ENCODE data around the gene PLBD1.

PLBD1 gene

GRCh38 chr12:14564336-14564959, 3.2 kb downstream of the PLBD1 start:
- no peak for DNase-seq (ENCODE audit: low spot score)
- FAIRE-seq = no peak

- FAIRE-seq (no peak), DNase-seq (ENCODE audit: low spot score) (no peak)
Measured at GRCh38 chr12:14563046-14563445, 4.6 kb downstream of the PLBD1 start.

DNA sequence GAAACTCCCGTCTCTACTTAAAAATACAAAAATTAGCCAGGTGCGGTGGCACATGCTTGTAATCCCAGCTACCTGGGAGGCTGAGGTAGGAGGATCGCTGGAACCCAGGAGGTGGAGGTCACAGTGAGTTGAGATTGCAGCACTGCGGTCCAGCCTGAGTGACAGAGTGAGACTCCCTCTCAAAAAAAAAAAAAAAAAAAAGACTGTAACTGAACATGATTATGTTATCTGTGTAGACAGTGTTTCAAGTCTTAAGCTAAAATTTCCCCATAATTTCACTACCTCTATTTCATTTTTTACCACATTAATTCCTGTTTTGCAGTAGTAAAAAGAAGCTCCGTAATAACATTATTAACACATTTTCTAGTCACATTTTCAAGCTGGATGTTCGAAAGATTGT, 5.4 kb downstream of the PLBD1 start:
- DNase-seq (ENCODE audit: low spot score) (no peak), FAIRE-seq (no peak)

GRCh38 chr12:14561677-14562238, 5.9 kb downstream of the PLBD1 start:
- no peak for DNase-seq (ENCODE audit: low spot score)
- FAIRE-seq = no peak

GRCh38 chr12:14560904-14561574, 6.6 kb downstream of the PLBD1 start:
- DNase-seq (ENCODE audit: low spot score) (no peak), FAIRE-seq (no peak)

DNA sequence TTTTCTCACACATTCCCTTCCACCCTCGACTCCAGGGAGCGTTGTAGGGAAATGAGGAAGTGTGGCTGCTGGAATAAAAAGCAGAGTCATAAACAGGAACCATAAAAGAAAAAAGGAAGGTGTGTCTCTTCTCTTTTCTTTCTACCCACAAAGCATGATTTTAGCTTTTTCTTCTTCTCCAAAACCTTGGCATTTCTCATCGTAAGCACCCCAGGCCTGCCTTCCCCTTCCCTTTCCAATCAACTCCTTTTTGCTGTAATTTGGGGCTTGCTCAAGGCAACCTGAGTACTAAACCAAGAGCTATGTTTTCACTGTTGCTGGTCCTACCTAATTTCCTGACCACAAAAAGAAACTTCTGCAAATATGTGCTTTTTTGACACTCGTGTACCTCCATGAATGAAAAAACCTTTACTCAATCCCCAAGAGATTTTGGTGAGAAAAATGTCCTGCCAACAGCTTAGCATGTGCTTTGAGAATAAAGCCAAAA, 9.2 kb downstream of the PLBD1 start:
- DNase-seq (ENCODE audit: low spot score) (no peak), FAIRE-seq (no peak)

- no peak for FAIRE-seq
- no peak for DNase-seq (ENCODE audit: low spot score)
Measured at GRCh38 chr12:14557966-14558365, 9.7 kb downstream of the PLBD1 start.

DNA sequence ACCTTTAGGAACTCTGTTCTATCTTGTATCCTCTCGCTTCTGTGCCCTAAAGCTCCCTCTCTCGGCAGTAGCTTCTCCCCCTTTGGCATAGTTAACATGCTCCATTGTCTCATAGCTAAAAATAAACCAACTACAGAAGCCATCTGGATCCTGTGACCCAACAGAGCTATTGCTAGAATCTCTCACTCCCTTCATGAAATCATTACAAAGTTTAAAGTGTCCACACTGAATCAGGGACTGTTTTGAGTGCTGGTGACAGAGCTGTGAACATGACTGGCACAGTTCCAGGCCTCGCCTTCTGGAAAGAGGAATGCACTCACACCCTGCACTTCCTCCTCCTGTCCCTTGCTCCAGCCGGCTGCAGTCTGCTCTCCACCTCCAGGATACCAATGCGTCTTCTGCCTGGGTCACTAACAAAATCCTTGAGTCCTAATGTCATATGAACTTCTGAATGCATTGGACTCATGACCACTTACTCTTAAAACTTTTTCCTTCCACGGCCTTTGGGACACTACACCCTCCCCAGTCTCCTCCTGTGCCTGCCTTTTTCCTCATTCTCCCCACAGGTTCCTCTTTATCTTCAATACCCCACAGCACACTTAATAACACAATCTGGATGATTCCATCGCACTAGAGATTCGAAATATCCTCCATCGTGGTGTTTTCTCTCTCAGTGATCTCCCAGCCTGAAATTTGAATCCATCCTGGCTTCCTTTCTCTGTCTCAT, 13.2 kb downstream of the PLBD1 start:
- DNase-seq (ENCODE audit: low spot score) = peak; percentile 68
- FAIRE-seq = peak; percentile 65

- no peak for FAIRE-seq
- DNase-seq (ENCODE audit: low spot score) = no peak
Measured at GRCh38 chr12:14548609-14549008, 19.1 kb downstream of the PLBD1 start.

GRCh38 chr12:14547571-14547970, 20.1 kb downstream of the PLBD1 start:
- FAIRE-seq (peak; percentile 20), DNase-seq (ENCODE audit: low spot score) (no peak)

DNA sequence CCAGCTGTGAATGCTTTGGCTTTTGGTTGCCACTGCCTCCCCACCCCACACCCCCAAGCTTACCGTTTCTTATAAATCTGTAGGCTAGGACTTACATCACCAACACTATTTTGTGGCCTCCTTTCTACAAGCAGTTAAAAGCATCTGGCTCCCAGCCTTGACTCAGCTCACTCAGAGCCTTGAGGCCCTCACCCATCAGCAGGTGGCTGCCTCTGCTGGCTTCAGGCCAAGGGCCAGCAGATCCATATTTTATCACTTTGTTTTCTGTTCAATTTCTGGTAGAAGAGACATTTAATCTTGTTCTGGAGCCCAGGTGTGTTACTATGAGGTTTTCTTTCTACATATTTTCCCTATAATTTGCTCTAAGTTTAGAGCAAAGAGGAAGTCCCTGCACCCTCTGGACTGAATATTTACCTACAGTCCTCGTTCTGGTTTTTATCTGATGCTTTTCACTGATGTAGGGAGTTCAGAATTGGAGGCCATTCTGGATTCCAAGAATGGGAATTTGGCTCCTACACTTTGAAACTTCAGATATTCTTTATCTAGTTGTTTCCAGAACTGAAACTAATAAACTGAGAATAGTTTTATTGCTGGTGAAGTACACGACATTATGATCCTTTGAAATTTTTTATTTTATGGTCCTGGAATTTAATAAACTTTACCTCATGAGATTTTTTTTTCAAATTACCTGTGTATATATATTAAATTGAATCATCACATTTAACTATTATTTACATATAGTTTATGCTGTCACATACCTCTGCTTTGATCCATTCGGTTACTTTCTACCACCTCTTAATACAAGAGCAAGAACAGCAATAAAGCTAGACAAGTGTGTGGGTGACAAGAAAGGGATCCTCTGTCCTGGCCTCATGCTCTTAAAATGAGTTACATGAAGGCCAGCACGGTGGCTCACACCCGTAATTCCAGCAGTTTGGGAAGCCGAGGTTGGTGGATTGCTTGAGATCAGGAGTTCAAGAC, 22.2 kb downstream of the PLBD1 start:
- no peak for FAIRE-seq
- DNase-seq (ENCODE audit: low spot score) = no peak

DNA sequence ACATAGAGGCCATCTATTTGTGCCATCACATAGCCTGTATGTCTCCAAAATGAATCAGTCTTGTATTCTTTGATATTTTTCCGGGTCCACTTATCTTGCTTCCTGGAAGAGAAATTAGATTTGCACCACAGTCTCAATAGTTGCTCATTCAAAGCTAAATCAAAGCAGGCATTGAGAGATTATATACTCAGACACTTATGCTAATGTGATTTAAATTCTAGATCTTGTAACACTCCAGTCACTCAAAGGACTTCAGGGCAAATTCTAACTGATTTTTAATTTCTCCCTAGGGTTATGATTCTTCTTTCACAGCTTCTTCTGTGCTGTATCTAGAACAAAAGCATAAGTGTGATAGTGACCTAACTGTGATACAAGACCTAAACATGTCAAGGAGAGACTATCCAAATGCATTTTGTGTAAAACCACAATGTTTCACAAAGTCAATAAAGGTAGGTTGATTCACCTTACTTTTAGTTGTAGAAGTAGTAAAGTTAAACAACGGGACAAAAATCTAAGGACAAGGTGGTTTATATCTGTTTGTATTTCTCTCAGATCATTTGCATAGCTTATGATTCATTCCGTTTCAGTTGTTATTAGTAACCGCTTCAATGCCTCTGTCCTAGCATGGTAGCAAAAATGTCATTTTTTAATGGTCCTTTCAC, 26.8 kb downstream of the PLBD1 start:
- DNase-seq (ENCODE audit: low spot score) (no peak), FAIRE-seq (peak; percentile 20)

DNA sequence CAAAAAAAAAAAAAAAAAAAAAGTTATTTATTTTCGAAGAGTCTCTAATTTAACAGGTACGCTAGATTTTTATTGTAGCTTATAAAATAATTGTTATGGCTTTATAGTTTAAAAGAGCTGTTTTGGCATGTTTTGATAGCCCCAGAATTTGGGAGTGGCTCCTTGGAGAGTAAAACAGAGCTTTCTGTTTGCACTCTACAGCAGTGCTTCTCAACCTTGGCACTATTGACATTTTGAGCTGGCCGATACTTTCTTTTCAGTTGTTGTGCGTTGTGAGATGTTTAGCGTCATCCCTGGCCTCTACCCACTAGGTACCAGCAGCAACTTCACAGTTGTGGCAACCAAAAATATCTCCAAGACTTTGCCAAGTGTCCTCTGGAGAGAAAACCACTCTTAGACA, 30.6 kb downstream of the PLBD1 start:
- FAIRE-seq (no peak), DNase-seq (ENCODE audit: low spot score) (no peak)

- DNase-seq (ENCODE audit: low spot score) (no peak), FAIRE-seq (no peak)
Measured at GRCh38 chr12:14532152-14532551, 35.5 kb downstream of the PLBD1 start.

- DNase-seq (ENCODE audit: low spot score) (no peak), FAIRE-seq (no peak)
Measured at GRCh38 chr12:14525964-14526363, 41.7 kb downstream of the PLBD1 start.

DNA sequence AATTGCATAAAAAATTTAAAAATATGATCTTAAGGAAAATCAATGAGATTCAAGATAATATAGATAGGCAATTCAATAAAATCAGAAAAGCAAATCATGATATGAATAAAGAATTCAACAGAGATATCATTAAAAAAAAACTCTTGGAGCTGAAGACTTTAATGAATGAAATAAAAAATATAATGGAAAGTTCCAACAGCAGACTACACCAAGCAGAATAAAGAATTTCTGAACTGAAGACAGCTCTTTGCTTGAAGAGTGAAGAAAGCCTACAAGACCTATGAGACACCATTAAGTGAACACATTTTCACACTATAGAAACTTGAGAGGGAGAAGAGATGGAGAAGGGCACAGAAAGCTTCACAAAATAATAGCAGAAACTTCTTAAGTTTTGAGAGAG, 45.9 kb downstream of the PLBD1 start:
- FAIRE-seq = no peak

GRCh38 chr12:14514946-14515345, 52.7 kb downstream of the PLBD1 start:
- FAIRE-seq (no peak), DNase-seq (ENCODE audit: low spot score) (no peak)

More for the DNA sequence above, 45.9 kb downstream of the PLBD1 start:
- DNase-seq (ENCODE audit: low spot score) = no peak

DNA sequence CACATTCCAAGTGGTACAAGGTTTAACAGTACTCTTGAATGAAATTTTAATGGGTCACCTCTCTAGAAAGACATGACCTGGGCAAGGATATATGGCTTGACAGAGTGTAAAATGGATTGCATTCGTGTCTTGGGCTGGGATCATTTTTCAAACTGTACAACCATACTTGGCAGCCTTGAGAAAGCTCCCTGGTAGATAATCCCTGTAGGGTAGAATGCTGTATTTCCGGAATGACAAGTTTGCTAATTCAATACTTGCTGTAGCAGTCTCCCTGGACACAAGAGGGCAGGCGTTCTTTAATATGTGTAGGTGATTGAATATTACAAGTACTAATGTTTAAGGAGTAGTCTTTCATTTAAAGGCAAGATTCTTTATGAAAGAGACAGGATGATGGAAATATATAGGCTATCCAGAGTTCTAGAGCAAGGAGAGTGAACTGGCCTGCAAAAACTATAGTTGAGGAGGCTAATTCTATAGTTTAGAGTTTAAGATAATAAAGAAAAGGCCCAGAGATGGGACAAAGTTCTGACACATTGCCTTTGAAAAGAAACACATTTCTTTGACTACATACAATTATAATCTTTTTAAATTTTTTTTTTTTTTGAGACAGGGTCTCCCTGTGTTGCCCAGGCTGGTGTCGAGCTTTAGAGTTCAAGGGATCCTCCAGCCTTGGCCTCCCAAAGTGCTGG, 53.4 kb downstream of the PLBD1 start:
- DNase-seq (ENCODE audit: low spot score) (peak; percentile 31), FAIRE-seq (no peak)

DNA sequence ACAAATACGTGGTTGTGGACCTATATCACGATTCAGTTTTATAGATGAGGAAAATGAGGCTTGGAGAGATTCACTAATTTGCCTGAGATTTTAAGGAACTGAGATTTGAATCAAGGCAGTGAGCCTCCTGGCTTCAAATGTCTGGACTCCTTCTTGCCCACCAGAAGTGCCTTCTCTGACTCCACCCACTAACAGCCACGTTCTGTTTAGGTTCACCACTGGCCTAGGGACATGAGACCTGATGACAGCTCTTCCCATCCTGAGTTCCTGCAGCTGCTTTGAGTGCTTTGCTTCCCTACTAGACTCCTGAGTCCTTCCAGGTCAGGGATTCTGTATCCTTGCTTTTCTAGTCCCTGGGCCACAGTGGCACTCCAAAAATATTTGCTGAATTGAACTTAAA, 57.1 kb downstream of the PLBD1 start:
- FAIRE-seq (no peak), DNase-seq (ENCODE audit: low spot score) (no peak)

Data from urothelium cell line (cell line).